ENCODE measurements around the gene CNTNAP2.
A peak's percentile ranks its signal among the peaks of the same experiment; 100 is the strongest.

The CNTNAP2 gene

GRCh38 chr7:147170341-147171012 is 1053.9 kb downstream of the CNTNAP2 start:
- DNase-seq, result no peak

GRCh38 chr7:147171013-147171391 is 1054.4 kb downstream of the CNTNAP2 start:
- DNase-seq, result no peak

- DNase-seq, result no peak
These were observed 1057.3 kb downstream of the CNTNAP2 start for GRCh38 chr7:147173883-147174282.

- no peak for DNase-seq
These were observed 1066.3 kb downstream of the CNTNAP2 start for GRCh38 chr7:147182874-147183273.

- no peak for DNase-seq
These were observed 1066.7 kb downstream of the CNTNAP2 start for GRCh38 chr7:147183276-147183675.

- DNase-seq, result no peak
These were observed 1071.9 kb downstream of the CNTNAP2 start for GRCh38 chr7:147188467-147188866.

- DNase-seq, result no peak
These were observed 1076.9 kb downstream of the CNTNAP2 start for GRCh38 chr7:147193476-147193875.

GRCh38 chr7:147196481-147196880 is 1079.9 kb downstream of the CNTNAP2 start:
- no peak for DNase-seq

- no peak for DNase-seq
These were observed 1080.4 kb downstream of the CNTNAP2 start for GRCh38 chr7:147197006-147197405.

GRCh38 chr7:147199868-147200267 is 1083.3 kb downstream of the CNTNAP2 start:
- no peak for DNase-seq

- DNase-seq, result no peak
These were observed 1091.4 kb downstream of the CNTNAP2 start for GRCh38 chr7:147207988-147208387.

- DNase-seq, result no peak
These were observed 1114.7 kb downstream of the CNTNAP2 start for GRCh38 chr7:147231275-147231674.

- no peak for DNase-seq
These were observed 1119.2 kb downstream of the CNTNAP2 start for GRCh38 chr7:147235645-147236382.

- no peak for DNase-seq
These were observed 1123.9 kb downstream of the CNTNAP2 start for GRCh38 chr7:147240468-147240867.

GRCh38 chr7:147245274-147245673 is 1128.7 kb downstream of the CNTNAP2 start:
- DNase-seq, result peak; percentile 4

GRCh38 chr7:147249956-147250355 is 1133.4 kb downstream of the CNTNAP2 start:
- DNase-seq, result no peak

- DNase-seq, result no peak
These were observed 1135.2 kb downstream of the CNTNAP2 start for GRCh38 chr7:147251751-147252325.

- DNase-seq, result no peak
These were observed 1145.1 kb downstream of the CNTNAP2 start for GRCh38 chr7:147261693-147262092.

GRCh38 chr7:147265528-147265927 is 1148.9 kb downstream of the CNTNAP2 start:
- no peak for DNase-seq

- DNase-seq, result no peak
These were observed 1159.5 kb downstream of the CNTNAP2 start for GRCh38 chr7:147276106-147276505.

GRCh38 chr7:147276783-147277370 is 1160.3 kb downstream of the CNTNAP2 start:
- DNase-seq, result no peak

GRCh38 chr7:147279514-147279913 is 1162.9 kb downstream of the CNTNAP2 start:
- no peak for DNase-seq

- no peak for DNase-seq
These were observed 1163.4 kb downstream of the CNTNAP2 start for GRCh38 chr7:147279964-147280374.

GRCh38 chr7:147282204-147282603 is 1165.6 kb downstream of the CNTNAP2 start:
- DNase-seq, result no peak

Measured in DMS 273 treated with DMSO at 0.1 percent for 48 hours (cell line).